HAP-1 (cell line): Measurements from ENCODE around the gene OTUD6A.

ENCODE experiments used
- DNase-seq, 2 experiments: peaks; one replicate each; pipeline ENCODE4 v3.0.0-alpha.2; 2016 to 2020; ENCODE audit warnings: low spot score in 2 of 2
- H3K27me3 ChIP-seq: fragments of 250-450 bp; sonication (Bioruptor Pico); 2 replicates; pipeline ENCODE4 v1.5.1; 2020; ENCODE audit warnings: low read depth, mild to moderate bottlenecking, moderate library complexity
- H3K36me3 ChIP-seq: fragments of 250-450 bp; sonication (Bioruptor Pico); replicated peaks from 2 replicates; pipeline ENCODE4 v1.5.1; 2020; ENCODE audit warnings: mild to moderate bottlenecking
- H3K4me1 ChIP-seq: fragments of 250-450 bp; sonication (Bioruptor Pico); 2 replicates; pipeline ENCODE4 v1.5.1; 2020; ENCODE audit warnings: mild to moderate bottlenecking
- H3K4me3 ChIP-seq: fragments of 250-450 bp; sonication (Bioruptor Pico); 2 replicates; pipeline ENCODE4 v1.5.1; 2020; ENCODE audit warnings: mild to moderate bottlenecking, moderate library complexity
- H3K9me3 ChIP-seq: fragments of 250-450 bp; sonication (Bioruptor Pico); 2 replicates; pipeline ENCODE4 v1.5.1; 2020; ENCODE audit warnings: mild to moderate bottlenecking, moderate library complexity
- in situ Hi-C: fragments of 300-500 bp; cut with MboI; formaldehyde crosslinking; loops from 3 replicates; pipeline ENCODE4 v1.14.3; 2020; ENCODE audit warnings: low sequenced_read_pairs, inconsistent platforms, mixed read lengths

Gene OTUD6A

GRCh38 chrX:70062076-70062475, at the start of gene OTUD6A:
OTUD6A (plus strand) TSS chrX:70062457; CDS start chrX:70062525, 68 bp downstream.
- H3K4me3 ChIP-seq = no peak within 1 kb of the TSS
- no peaks in the 10 kb centered on the region for H3K27me3 ChIP-seq
- no peaks in the 10 kb centered on the region for H3K36me3 ChIP-seq
- no peaks in the 10 kb centered on the region for H3K4me1 ChIP-seq
- DNase-seq = no peak
- in situ Hi-C loops = no loop called here
- no peaks in the 10 kb centered on the region for H3K9me3 ChIP-seq

- Histone ChIP-seq H3K36me3 (no peaks in the 10 kb centered on the region), H3K4me1 (no peaks in the 10 kb centered on the region), H3K9me3 (peaks cover 3% of the 10 kb centered on the region; the same call in 1 of the 2 replicates), H3K27me3 (no peaks in the 10 kb centered on the region), H3K4me3 (no peak overlapping the region)
- DNase-seq = no peak
- in situ Hi-C loops = no loop called here
Observed at GRCh38 chrX:70012756-70013155, 49.5 kb upstream of the OTUD6A start.

- Histone ChIP-seq H3K9me3 (peaks cover 3% of the 10 kb centered on the region; the same call in 1 of the 2 replicates), H3K27me3 (no peaks in the 10 kb centered on the region), H3K36me3 (no peaks in the 10 kb centered on the region), H3K4me1 (no peaks in the 10 kb centered on the region), H3K4me3 (no peak overlapping the region)
- no peak for DNase-seq
- in situ Hi-C loops = no loop called here
Observed at GRCh38 chrX:70013466-70014381, 48.5 kb upstream of the OTUD6A start.

GRCh38 chrX:70016513-70016912, 45.7 kb upstream of the OTUD6A start:
- peaks cover 5% of the 10 kb centered on the region; the same call in 1 of the 2 replicates for H3K4me1 ChIP-seq
- H3K4me3 ChIP-seq = no peak overlapping the region
- DNase-seq = no peak
- in situ Hi-C loops = no loop called here
- H3K27me3 ChIP-seq = no peaks in the 10 kb centered on the region
- H3K9me3 ChIP-seq = peaks cover 3% of the 10 kb centered on the region; the same call in 1 of the 2 replicates
- no peaks in the 10 kb centered on the region for H3K36me3 ChIP-seq

- H3K9me3 ChIP-seq = no peaks in the 10 kb centered on the region
- peaks cover 5% of the 10 kb centered on the region; the same call in 1 of the 2 replicates for H3K4me1 ChIP-seq
- H3K27me3 ChIP-seq = no peaks in the 10 kb centered on the region
- in situ Hi-C loops = no loop called here
- H3K36me3 ChIP-seq = no peaks in the 10 kb centered on the region
- no peak for DNase-seq
- no peak overlapping the region for H3K4me3 ChIP-seq
Observed at GRCh38 chrX:70022616-70023015, 39.6 kb upstream of the OTUD6A start.

GRCh38 chrX:70025464-70025863, 36.8 kb upstream of the OTUD6A start:
- H3K4me1 ChIP-seq = peaks cover 5% of the 10 kb centered on the region; the same call in 1 of the 2 replicates
- H3K36me3 ChIP-seq = no peaks in the 10 kb centered on the region
- no peak overlapping the region for H3K4me3 ChIP-seq
- H3K9me3 ChIP-seq = no peaks in the 10 kb centered on the region
- DNase-seq = no peak
- in situ Hi-C loops = no loop called here
- no peaks in the 10 kb centered on the region for H3K27me3 ChIP-seq

- Histone ChIP-seq H3K4me1 (no peaks in the 10 kb centered on the region), H3K9me3 (no peaks in the 10 kb centered on the region), H3K27me3 (no peaks in the 10 kb centered on the region), H3K4me3 (no peak overlapping the region), H3K36me3 (no peaks in the 10 kb centered on the region)
- no peak for DNase-seq
- in situ Hi-C loops = no loop called here
Observed at GRCh38 chrX:70026112-70026850, 36.0 kb upstream of the OTUD6A start.

- no peak for DNase-seq
- no peaks in the 10 kb centered on the region for H3K36me3 ChIP-seq
Observed at GRCh38 chrX:70026851-70027200, 35.4 kb upstream of the OTUD6A start.

GRCh38 chrX:70029863-70030262, 32.4 kb upstream of the OTUD6A start:
- no peaks in the 10 kb centered on the region for H3K36me3 ChIP-seq
- no peaks in the 10 kb centered on the region for H3K27me3 ChIP-seq
- no peak for DNase-seq
- in situ Hi-C loops = loop anchor here (10.0 kb wide), 1 partner anchor 485 kb away; no protein-coding TSS in a partner anchor
- no peaks in the 10 kb centered on the region for H3K9me3 ChIP-seq
- no peaks in the 10 kb centered on the region; the same call in 1 of the 2 replicates for H3K4me1 ChIP-seq
- no peak overlapping the region for H3K4me3 ChIP-seq

More at GRCh38 chrX:70026851-70027200, 35.4 kb upstream of the OTUD6A start:
- no peaks in the 10 kb centered on the region for H3K27me3 ChIP-seq
- no peaks in the 10 kb centered on the region for H3K4me1 ChIP-seq
- in situ Hi-C loops = no loop called here
- H3K9me3 ChIP-seq = no peaks in the 10 kb centered on the region
- no peak overlapping the region for H3K4me3 ChIP-seq

- peak; percentile 59 to 77 for DNase-seq
- Histone ChIP-seq H3K4me1 (no peaks in the 10 kb centered on the region; the same call in 1 of the 2 replicates), H3K9me3 (no peaks in the 10 kb centered on the region), H3K4me3 (no peak overlapping the region), H3K27me3 (no peaks in the 10 kb centered on the region), H3K36me3 (no peaks in the 10 kb centered on the region)
- in situ Hi-C loops = loop anchor here (10.0 kb wide), 1 partner anchor 486 kb away; no protein-coding TSS in a partner anchor
Observed at GRCh38 chrX:70030301-70030767, 31.9 kb upstream of the OTUD6A start.

- H3K4me3 ChIP-seq = no peak overlapping the region
- in situ Hi-C loops = loop anchor here (10.0 kb wide), 1 partner anchor 488 kb away; no protein-coding TSS in a partner anchor
- no peaks in the 10 kb centered on the region for H3K9me3 ChIP-seq
- H3K36me3 ChIP-seq = no peaks in the 10 kb centered on the region
- no peaks in the 10 kb centered on the region for H3K27me3 ChIP-seq
- no peaks in the 10 kb centered on the region; the same call in 1 of the 2 replicates for H3K4me1 ChIP-seq
- no peak for DNase-seq
Observed at GRCh38 chrX:70032792-70033191, 29.5 kb upstream of the OTUD6A start.

GRCh38 chrX:70033348-70034051, 28.8 kb upstream of the OTUD6A start:
- H3K9me3 ChIP-seq = no peaks in the 10 kb centered on the region
- H3K4me3 ChIP-seq = no peak overlapping the region
- no peaks in the 10 kb centered on the region for H3K36me3 ChIP-seq
- no peaks in the 10 kb centered on the region; the same call in 1 of the 2 replicates for H3K4me1 ChIP-seq
- H3K27me3 ChIP-seq = no peaks in the 10 kb centered on the region
- in situ Hi-C loops = loop anchor here (10.0 kb wide), 1 partner anchor 489 kb away; no protein-coding TSS in a partner anchor
- peak; percentile 30 to 79 for DNase-seq

GRCh38 chrX:70034646-70035045, 27.6 kb upstream of the OTUD6A start:
- no peak for DNase-seq
- no peaks in the 10 kb centered on the region for H3K36me3 ChIP-seq
- H3K4me1 ChIP-seq = no peaks in the 10 kb centered on the region; the same call in 1 of the 2 replicates
- no peaks in the 10 kb centered on the region for H3K9me3 ChIP-seq
- in situ Hi-C loops = loop anchor here (10.0 kb wide), 1 partner anchor 490 kb away; no protein-coding TSS in a partner anchor
- H3K27me3 ChIP-seq = no peaks in the 10 kb centered on the region
- no peak overlapping the region for H3K4me3 ChIP-seq
